ENCODE measurements around the gene TBX21. TPM values are rescaled to one million over a fixed set of nuclear protein-coding genes. Genes with fewer than 3 reads are reported as not detected.

The TBX21 gene
- total RNA-seq, 1 experiment from 2014 or later, result 0.15 TPM

- H3K27me3 Mint-ChIP-seq (ENCODE audit: low read depth), result peaks cover 22% of the 10 kb centered on the region
- H3K9me3 Mint-ChIP-seq, result no peaks in the 10 kb centered on the region
- H3K4me3 Mint-ChIP-seq, result no peak overlapping the region
- H3K36me3 Mint-ChIP-seq, result no peaks in the 10 kb centered on the region
- H3K4me1 Mint-ChIP-seq, result peaks cover 10% of the 10 kb centered on the region
- TF ChIP-seq TP53 (CRISPR knock-in tag; IDR thresholded peaks at IDR 0.05) (no peak), ZNF317 (CRISPR knock-in tag; IDR thresholded peaks at IDR 0.05; ENCODE audit: borderline replicate concordance, low read depth) (no peak), TEAD1 (CRISPR knock-in tag; IDR thresholded peaks at IDR 0.05) (no peak)
- CTCF ChIA-PET, result no interaction called here
- POLR2A ChIA-PET, result no interaction called here
- H3K27ac Mint-ChIP-seq, result no peak overlapping the region
- DNase-seq (ENCODE audit: low spot score), result no peak
- ATAC-seq, result no peak
These were observed 27.2 kb upstream of the TBX21 start for GRCh38 chr17:47705536-47706530.

GRCh38 chr17:47707056-47707804, 25.8 kb upstream of the TBX21 start:
- ChIA-PET POLR2A (no interaction called here), CTCF (interaction anchor here (1.6 to 3.5 kb wide), 5 partner anchors 8 to 35 kb away, joined by 6 to 37 read pairs (median 15); partner anchors contain the start of gene TBX21)
- Mint-ChIP-seq H3K4me1 (peaks cover 6% of the 10 kb centered on the region), H3K27me3 (ENCODE audit: low read depth) (peaks cover 22% of the 10 kb centered on the region), H3K36me3 (no peaks in the 10 kb centered on the region), H3K27ac (no peak overlapping the region), H3K9me3 (no peaks in the 10 kb centered on the region), H3K4me3 (peak overlapping the region; percentile 63; the same call in 1 of the 2 replicates)
- no peak for DNase-seq (ENCODE audit: low spot score)
- no peak for ATAC-seq
- TF ChIP-seq ATF2 (CRISPR knock-in tag; IDR thresholded peaks at IDR 0.05; ENCODE audit: borderline replicate concordance, low read depth), result no peak
- TF ChIP-seq, protein P1, sequence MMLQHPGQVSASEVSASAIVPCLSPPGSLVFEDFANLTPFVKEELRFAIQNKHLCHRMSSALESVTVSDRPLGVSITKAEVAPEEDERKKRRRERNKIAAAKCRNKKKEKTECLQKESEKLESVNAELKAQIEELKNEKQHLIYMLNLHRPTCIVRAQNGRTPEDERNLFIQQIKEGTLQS (CRISPR knock-in tag; conservative IDR thresholded peaks at IDR 0.05), result no peak
- TF ChIP-seq, protein P2, sequence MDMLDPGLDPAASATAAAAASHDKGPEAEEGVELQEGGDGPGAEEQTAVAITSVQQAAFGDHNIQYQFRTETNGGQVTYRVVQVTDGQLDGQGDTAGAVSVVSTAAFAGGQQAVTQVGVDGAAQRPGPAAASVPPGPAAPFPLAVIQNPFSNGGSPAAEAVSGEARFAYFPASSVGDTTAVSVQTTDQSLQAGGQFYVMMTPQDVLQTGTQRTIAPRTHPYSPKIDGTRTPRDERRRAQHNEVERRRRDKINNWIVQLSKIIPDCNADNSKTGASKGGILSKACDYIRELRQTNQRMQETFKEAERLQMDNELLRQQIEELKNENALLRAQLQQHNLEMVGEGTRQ (CRISPR knock-in tag; IDR thresholded peaks at IDR 0.05), result no peak
- TF ChIP-seq ZNF219 (CRISPR knock-in tag; IDR thresholded peaks at IDR 0.05; ENCODE audit: borderline replicate concordance), result no peak
- TF ChIP-seq ESRRA (CRISPR knock-in tag; IDR thresholded peaks at IDR 0.05; ENCODE audit: borderline replicate concordance), result no peak
- no peak for TF ChIP-seq MLX (CRISPR knock-in tag; IDR thresholded peaks at IDR 0.05)
- no peak for TF ChIP-seq PREB (CRISPR knock-in tag; IDR thresholded peaks at IDR 0.05; ENCODE audit: borderline replicate concordance)
- TF ChIP-seq, protein P3, sequence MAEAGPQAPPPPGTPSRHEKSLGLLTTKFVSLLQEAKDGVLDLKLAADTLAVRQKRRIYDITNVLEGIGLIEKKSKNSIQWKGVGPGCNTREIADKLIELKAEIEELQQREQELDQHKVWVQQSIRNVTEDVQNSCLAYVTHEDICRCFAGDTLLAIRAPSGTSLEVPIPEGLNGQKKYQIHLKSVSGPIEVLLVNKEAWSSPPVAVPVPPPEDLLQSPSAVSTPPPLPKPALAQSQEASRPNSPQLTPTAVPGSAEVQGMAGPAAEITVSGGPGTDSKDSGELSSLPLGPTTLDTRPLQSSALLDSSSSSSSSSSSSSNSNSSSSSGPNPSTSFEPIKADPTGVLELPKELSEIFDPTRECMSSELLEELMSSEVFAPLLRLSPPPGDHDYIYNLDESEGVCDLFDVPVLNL (CRISPR knock-in tag; IDR thresholded peaks at IDR 0.05; ENCODE audit: borderline replicate concordance, low read depth), result no peak
- TF ChIP-seq GABPB1 (CRISPR knock-in tag; IDR thresholded peaks at IDR 0.05), result no peak
- TF ChIP-seq, protein P4, sequence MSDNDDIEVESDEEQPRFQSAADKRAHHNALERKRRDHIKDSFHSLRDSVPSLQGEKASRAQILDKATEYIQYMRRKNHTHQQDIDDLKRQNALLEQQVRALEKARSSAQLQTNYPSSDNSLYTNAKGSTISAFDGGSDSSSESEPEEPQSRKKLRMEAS (CRISPR knock-in tag; IDR thresholded peaks at IDR 0.05), result no peak
- no peak for TF ChIP-seq RELA (CRISPR knock-in tag; IDR thresholded peaks at IDR 0.05; ENCODE audit: borderline replicate concordance)
- TF ChIP-seq ZNF138 (CRISPR knock-in tag; conservative IDR thresholded peaks at IDR 0.05), result no peak
- no peak for TF ChIP-seq ZNF317 (CRISPR knock-in tag; IDR thresholded peaks at IDR 0.05; ENCODE audit: borderline replicate concordance, low read depth)
- TF ChIP-seq SMAD4 (CRISPR knock-in tag; IDR thresholded peaks at IDR 0.05), result no peak
- no peak for TF ChIP-seq E2F5 (CRISPR knock-in tag; IDR thresholded peaks at IDR 0.05)
- no peak for TF ChIP-seq ATF1 (CRISPR knock-in tag; IDR thresholded peaks at IDR 0.05)
